GM12873 (cell line): Measurements from ENCODE around the gene GLOD5.

Source experiments
- TF ChIP-seq, protein P1 (sequence below): IDR thresholded peaks from 2 replicates; pipeline ENCODE4 v1.5.1; 2012; ENCODE audit warnings: low read depth, mild to moderate bottlenecking, moderate library complexity, low read length, control low read depth; ENCODE audit not compliant: insufficient read depth; ENCODE audit errors: missing control alignments

The GLOD5 gene

DNA sequence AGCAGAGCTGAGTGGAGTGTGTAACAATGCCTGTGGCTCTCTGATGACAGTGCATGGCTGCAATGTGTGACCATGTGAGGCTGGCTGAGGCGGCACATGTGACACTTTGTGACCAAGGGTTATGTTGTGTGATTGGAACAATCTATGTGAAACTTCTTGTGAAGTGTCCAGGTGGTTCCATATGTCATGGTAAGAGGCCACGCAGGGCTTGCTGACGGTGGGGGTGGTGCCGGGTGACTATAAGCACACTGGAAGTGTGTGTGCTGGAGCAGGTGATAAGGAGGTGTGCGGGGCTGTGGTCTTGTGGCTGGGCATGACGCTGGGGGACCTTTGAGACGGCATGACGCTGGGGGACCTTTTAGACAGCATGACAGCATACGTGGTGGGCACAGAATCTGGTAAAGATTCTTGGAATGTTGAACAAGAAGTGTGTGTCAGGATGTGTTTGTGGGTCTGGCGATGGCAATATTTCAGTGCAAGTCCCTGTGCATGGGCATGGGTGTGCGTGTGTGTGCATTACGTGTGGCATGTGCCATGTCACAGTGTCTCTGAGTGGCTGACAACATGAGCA, 32.9 kb downstream of the GLOD5 start:
- TF ChIP-seq, protein P1, sequence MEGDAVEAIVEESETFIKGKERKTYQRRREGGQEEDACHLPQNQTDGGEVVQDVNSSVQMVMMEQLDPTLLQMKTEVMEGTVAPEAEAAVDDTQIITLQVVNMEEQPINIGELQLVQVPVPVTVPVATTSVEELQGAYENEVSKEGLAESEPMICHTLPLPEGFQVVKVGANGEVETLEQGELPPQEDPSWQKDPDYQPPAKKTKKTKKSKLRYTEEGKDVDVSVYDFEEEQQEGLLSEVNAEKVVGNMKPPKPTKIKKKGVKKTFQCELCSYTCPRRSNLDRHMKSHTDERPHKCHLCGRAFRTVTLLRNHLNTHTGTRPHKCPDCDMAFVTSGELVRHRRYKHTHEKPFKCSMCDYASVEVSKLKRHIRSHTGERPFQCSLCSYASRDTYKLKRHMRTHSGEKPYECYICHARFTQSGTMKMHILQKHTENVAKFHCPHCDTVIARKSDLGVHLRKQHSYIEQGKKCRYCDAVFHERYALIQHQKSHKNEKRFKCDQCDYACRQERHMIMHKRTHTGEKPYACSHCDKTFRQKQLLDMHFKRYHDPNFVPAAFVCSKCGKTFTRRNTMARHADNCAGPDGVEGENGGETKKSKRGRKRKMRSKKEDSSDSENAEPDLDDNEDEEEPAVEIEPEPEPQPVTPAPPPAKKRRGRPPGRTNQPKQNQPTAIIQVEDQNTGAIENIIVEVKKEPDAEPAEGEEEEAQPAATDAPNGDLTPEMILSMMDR = no peak

DNA sequence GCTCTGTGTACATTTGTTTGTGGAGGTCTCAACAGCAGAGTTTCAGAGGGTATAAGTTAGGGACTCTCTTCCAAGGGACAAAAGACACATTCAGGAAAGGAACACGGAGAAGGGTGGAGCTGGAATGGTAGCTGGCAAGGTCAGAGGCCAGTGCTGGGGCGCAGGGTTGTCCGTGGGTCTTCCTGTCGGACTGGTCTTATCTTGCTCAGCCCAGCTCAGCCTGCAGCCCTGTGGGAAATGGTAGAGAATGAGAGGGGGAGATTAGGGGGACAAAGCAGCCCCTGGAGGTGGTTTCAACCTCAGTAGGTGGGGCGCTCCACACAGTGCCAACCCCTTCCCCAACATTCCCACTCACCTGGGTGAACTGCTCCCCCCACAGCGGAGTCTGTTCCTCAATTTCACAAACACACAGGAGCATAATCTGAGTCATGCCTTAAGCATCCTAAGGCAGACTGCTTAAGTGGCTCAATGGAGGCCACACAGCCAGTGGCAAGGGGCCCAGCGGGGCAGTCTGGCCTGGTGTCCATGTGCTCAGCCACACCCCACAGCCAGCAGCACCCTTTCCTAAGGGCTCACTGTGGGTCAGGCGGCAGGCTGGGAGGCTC, 33.5 kb downstream of the GLOD5 start:
- TF ChIP-seq, protein P1 = no peak

DNA sequence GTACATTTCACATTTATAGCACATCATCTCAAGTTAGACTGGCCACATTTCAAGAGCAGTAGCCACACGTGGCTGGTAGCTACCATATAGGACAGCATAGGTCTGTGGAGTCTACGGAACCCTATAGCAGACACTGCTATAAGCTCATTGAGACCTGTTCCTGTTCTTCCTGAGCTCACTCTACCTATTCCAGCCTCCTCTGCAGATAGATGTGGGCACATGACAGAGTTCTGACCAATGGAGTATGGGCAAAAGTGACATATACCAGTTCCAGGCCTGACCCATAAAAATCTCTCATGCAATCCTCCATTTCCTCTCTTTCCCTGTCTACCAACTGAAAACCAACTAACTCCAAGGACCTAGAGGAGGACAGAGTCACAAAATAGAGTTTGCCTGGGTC, 36.8 kb downstream of the GLOD5 start:
- TF ChIP-seq, protein P1 = no peak

DNA sequence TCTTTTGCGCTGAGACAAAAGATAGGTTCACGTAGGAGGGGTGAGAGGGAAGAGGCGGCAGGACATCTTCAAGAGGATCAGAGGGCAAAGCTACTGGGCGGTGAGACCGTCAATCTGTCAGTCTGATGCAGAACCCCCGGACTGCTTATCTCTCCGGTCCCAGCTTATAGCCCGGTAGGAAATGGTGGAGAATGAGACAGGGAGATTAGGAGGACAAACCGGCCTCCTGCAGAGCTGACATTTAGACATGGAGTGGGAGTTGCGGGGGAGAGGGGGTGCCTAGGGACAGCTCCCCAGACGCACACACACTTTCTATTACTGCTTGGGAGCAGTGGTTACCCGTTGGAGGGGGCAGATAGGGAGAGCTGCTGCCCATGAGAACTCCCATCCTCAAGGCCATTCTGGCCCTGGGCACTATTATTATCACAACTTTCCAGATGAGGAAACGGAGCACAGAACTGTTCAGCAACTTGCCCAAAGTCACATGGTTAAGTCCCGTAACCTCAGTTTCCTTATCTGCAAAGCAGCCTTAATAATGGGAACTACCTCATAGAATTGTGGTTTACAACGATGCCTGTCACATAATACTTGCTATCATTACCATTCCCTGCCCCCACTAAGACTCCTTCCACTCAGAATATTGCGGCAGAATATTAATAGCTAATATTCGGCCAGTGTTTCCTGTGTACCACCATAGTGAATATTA, 39.2 kb downstream of the GLOD5 start:
- TF ChIP-seq, protein P1 = no peak

DNA sequence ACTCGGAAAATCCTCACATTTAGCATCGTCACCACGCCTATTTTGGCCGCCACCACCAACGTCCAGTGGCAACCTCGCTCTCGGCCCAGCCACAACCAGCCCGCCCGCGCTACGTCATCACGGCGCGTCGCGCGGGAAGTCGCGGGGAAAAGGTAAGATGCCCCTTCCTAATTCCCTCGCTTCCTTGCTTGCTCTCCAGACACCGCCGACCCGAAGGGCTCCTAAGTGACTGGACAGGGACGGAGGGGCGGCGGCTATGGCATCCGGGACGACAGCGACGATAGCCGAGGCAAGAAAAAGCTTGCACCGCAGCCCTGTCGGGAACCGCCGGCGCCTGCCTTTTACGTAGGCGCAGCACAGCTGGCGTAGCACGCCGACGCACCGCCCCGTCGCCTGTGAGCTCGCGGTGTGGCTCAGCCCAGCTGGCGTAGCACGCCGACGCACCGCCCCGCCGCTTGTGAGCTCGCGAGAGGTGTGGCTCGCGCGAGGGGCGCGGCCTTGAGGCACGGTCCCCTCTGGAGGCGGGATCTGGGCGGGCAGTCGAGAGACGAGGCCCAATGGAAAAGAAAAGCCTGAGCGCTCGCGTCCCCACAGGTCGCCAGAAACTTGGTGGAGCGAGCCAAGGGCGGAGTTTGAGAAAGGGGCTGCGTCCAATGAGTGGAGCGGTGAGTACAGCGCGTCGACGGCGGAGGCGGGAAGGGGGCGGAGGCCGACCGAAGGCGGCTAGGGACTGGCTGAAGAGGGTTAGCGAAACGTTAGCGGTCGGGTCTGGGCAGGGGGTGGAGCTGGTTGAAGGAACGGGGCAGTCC, 39.9 kb downstream of the GLOD5 start, which contains the start of gene HDAC6:
HDAC6 (plus strand) TSS at position 788 of the 809 bp plus-strand sequence. CDS start 626 bp downstream, outside the sequence.
- TF ChIP-seq, protein P1 = no peak

DNA sequence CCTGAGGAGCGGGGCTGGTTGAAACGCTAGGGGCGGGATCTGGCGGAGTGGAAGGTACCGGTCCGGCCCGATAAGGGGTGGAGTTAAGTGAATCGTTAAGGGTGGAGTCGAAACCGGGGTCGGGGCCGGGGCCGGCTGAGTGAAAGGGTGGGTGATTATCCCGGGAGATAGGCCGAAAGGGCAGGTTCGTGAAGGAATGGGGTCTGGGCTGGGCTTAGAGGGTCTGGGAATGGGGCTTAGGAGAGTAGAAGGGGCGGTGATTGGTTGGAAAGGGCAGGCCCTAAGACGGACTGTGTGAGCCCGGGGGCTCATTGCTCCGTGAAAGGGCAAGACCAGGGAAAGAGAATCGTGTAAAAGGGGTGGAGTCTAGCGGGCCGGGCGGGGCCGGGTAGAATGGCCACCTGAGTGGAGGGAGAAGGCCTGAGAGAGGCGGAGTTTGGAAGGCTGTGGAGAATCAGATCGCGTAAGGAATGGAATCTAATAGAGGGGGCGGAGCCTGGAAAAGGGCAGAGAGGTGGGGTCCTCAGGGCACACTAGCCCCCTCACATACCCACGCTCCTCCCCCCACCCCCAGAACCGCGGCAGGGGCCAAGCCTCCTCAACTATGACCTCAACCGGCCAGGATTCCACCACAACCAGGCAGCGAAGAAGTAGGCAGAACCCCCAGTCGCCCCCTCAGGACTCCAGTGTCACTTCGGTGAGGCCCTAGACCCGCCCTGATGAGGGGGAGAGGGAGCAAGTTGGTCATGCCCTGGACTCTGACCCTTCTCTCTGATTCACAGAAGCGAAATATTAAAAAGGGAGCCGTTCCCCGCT, 40.8 kb downstream of the GLOD5 start:
- TF ChIP-seq, protein P1 = no peak
